GM19043 (cell line): ENCODE data around the gene POU6F2.

Source experiments
- ATAC-seq: cut with Tn5 transposase; IDR thresholded peaks from one replicate; pipeline ENCODE4 v1.9.1; 2021; ENCODE audit warnings: low read depth; ENCODE audit not compliant: unreplicated experiment

POU6F2 gene

GRCh38 chr7:39465055-39465929, 487.6 kb downstream of the POU6F2 start:
- ATAC-seq = peak; percentile 84

- ATAC-seq = no peak
Measured at GRCh38 chr7:39468261-39468660, 490.6 kb downstream of the POU6F2 start.

- no peak for ATAC-seq
Measured at GRCh38 chr7:39468808-39469374, 491.2 kb downstream of the POU6F2 start.

GRCh38 chr7:39480901-39481300, 503.2 kb downstream of the POU6F2 start:
- no peak for ATAC-seq

- ATAC-seq = no peak
Measured at GRCh38 chr7:39488467-39489393, 511.0 kb downstream of the POU6F2 start.

- no peak for ATAC-seq
Measured at GRCh38 chr7:39490296-39490695, 512.6 kb downstream of the POU6F2 start.

GRCh38 chr7:39493934-39494333, 516.2 kb downstream of the POU6F2 start:
- ATAC-seq = no peak

- no peak for ATAC-seq
Measured at GRCh38 chr7:39501358-39501757, 523.6 kb downstream of the POU6F2 start.

- no peak for ATAC-seq
Measured at GRCh38 chr7:39504963-39505362, 527.3 kb downstream of the POU6F2 start.

GRCh38 chr7:39507866-39508551, 530.3 kb downstream of the POU6F2 start:
- ATAC-seq = peak; percentile 75

- no peak for ATAC-seq
Measured at GRCh38 chr7:39509436-39509835, 531.7 kb downstream of the POU6F2 start.

GRCh38 chr7:39509912-39510311, 532.2 kb downstream of the POU6F2 start:
- no peak for ATAC-seq

GRCh38 chr7:39510864-39511354, 533.2 kb downstream of the POU6F2 start:
- ATAC-seq = no peak

- no peak for ATAC-seq
Measured at GRCh38 chr7:39515534-39516228, 538.0 kb downstream of the POU6F2 start.

GRCh38 chr7:39516498-39516897, 538.8 kb downstream of the POU6F2 start:
- ATAC-seq = no peak

GRCh38 chr7:39517240-39517639, 539.5 kb downstream of the POU6F2 start:
- no peak for ATAC-seq
